ENCODE measurements around the gene CAMK2G.
A peak's percentile ranks its signal among the peaks of the same experiment; 100 is the strongest.
"Not testable (repeated sequence)": the region's sequence is repeated elsewhere in the genome, so short reads cannot be mapped to it uniquely, and the experiment has no call there.

The CAMK2G gene

DNA sequence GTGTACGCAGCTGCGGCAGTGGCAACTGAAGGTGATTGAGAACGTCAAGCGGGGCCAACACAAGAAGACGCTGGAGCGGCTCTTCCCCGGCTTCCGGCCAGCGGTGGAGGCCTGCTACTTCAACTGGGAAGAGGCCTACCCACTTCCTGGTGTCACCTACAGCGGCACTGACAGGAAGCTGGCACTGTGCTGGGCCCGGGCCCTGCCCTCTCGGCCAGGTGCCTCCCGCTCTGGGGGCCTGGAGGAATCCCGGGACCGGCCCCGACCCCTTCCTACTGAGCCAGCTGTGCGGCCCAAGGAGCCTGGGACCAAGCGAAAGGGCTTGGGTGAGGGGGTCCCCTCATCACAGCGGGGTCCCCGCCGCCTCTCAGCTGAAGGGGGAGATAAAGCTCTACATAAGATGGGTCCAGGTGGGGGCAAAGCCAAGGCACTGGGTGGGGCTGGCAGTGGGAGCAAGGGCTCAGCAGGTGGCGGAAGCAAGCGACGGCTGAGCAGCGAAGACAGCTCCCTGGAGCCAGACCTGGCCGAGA, 82.4 kb downstream of the CAMK2G start:
- DNase-seq (ENCODE audit: low read depth): no peak

DNA sequence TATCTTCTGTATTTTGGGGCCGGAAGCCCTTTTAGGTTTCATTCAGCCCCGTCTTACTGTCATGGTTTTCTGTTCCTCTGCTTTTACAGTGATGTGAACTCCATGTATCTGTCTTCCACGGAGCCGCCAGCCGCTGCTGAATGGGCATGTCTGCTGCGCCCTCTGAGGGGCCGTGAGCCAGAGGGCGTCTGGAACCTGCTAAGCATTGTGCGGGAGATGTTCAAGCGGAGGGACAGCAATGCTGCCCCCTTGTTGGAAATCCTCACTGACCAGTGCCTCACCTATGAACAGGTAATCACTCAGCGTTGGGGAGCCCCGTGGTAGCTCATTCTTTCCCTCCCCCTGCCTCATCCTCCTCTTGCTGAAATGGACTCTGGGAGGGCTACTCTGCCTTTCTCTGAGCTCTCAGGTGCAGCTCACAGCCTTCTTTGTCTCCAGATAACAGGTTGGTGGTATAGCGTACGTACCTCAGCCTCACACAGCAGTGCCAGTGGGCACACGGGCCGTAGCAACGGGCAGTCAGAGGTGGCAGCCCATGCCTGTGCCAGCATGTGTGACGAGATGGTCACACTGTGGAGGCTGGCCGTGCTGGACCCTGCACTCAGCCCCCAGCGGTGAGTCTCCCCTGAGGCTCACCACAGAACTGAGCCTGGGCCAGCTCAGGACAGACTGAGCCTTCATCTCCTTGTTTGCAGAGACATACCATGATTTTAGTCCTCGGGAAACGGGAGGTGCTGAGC, 83.3 kb downstream of the CAMK2G start:
- no peak for DNase-seq (ENCODE audit: low read depth)

- DNase-seq (ENCODE audit: low read depth): no peak
These were observed 84.7 kb downstream of the CAMK2G start for GRCh38 chr10:73789659-73790055.

GRCh38 chr10:73788864-73789658, 85.3 kb downstream of the CAMK2G start:
- no peak for DNase-seq (ENCODE audit: low read depth)

GRCh38 chr10:73787031-73787800, 87.1 kb downstream of the CAMK2G start:
- DNase-seq (ENCODE audit: low read depth): not testable (repeated sequence)

GRCh38 chr10:73786512-73786885, 87.9 kb downstream of the CAMK2G start:
- no peak for DNase-seq (ENCODE audit: low read depth)

- DNase-seq (ENCODE audit: low read depth): no peak
These were observed 88.4 kb downstream of the CAMK2G start for GRCh38 chr10:73785721-73786511.

DNA sequence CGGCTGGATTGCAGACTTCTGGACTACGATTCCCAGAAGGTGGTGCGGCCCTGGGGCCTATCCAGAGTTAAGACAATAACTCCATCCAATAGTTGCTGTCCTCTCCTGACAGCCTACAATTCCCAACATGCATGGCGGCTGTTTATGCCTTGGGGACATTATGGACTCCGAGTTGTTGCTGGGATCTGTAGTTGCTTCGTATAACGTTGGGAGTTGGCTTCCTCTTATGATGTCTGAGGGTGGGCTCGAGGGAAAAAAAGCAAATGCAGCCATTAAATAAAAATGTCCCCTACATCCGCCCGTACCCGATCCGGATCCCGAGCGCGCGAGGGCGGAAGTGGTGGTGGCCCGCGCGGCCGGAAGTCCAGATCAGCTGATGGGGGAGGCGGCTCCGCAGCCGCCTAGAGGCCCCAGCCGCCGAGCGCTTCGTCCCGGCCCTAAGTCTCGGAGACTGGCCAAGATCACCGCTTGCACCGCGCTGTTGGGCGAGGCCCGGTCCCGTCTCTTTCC, 89.1 kb downstream of the CAMK2G start, which contains the start of gene ZSWIM8:
Gene ZSWIM8 (plus strand): TSS at position 396 of the 510 bp plus-strand sequence. CDS start 273 bp downstream, outside the sequence.
- DNase-seq (ENCODE audit: low read depth): peak; percentile 71

- no peak for DNase-seq (ENCODE audit: low read depth)
These were observed 91.6 kb downstream of the CAMK2G start for GRCh38 chr10:73782749-73783085.

- DNase-seq (ENCODE audit: low read depth): peak; percentile 88
These were observed 92.2 kb downstream of the CAMK2G start, which contains the start of gene CHCHD1 for GRCh38 chr10:73781879-73782748. TSS of gene CHCHD1 (plus strand) at chr10:73782048. CDS start at chr10:73782076, 28 bp downstream.

- no peak for DNase-seq (ENCODE audit: low read depth)
These were observed 92.8 kb downstream of the CAMK2G start for GRCh38 chr10:73781548-73781878.

DNA sequence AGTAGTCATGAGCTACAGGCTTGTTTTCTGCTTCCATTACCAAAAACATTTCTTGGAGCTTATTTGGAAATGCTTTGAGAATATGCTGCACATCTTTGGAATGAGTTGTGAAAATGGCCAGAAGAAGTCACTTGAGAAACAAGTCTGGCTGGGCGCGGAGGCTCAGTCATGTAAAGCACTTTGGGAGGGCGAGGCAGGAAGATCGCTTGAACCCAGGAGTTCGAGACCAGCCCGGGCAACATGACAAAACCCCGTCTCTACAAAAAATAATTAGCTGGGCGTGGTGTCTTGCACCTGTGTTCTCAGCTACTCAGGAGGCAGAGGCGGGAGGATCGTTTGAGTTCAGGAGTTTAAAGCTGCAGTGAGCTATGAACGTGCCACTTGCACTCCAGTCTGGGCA, 93.4 kb downstream of the CAMK2G start:
- no peak for DNase-seq (ENCODE audit: low read depth)

DNA sequence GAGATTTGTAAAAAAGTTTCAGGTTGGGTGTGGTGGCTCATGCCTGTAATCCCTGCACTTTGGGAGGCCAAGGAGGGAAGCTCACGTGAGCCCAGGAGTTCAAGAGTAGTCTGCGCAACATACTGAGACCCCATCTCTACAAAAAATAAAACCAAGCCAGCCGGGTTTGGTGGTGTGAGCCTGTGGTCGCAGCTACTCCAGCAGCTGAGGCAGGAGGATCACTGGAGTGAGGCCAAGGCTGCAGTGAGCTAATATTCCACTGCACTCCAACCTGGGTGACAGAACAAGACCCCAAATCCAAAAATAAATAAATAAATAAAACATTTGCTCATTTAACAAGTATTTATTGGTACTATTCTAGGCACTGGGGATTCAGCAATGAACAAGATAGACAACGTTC, 94.1 kb downstream of the CAMK2G start:
- DNase-seq (ENCODE audit: low read depth): no peak

- no peak for DNase-seq (ENCODE audit: low read depth)
These were observed 94.7 kb downstream of the CAMK2G start for GRCh38 chr10:73779539-73780197.

- no peak for DNase-seq (ENCODE audit: low read depth)
These were observed 95.3 kb downstream of the CAMK2G start for GRCh38 chr10:73779018-73779417.

GRCh38 chr10:73774637-73775036, 99.7 kb downstream of the CAMK2G start:
- no peak for DNase-seq (ENCODE audit: low read depth)

DNA sequence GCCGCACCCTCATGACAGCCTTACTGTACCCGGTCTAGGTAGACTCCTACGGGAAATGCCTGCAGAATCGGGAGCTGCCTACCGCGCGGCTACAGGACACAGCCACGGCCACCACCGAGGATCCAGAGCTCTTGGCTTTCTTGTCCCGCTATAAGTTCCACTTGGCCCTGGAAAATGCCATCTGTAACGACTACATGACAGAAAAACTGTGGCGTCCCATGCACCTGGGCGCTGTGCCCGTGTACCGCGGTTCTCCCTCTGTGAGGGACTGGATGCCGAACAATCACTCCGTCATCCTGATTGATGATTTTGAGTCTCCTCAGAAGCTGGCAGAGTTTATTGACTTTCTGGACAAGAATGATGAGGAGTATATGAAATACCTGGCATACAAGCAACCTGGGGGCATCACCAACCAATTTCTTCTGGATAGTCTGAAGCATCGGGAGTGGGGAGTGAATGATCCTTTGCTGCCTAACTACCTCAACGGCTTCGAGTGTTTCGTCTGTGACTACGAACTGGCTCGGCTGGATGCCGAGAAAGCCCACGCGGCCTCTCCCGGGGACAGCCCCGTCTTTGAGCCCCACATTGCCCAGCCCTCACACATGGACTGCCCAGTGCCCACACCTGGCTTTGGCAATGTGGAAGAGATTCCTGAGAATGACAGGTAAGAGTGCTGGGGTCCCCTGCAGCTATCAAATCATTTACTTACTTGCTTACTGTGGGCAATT, 101.0 kb downstream of the CAMK2G start:
- DNase-seq (ENCODE audit: low read depth): no peak

- DNase-seq (ENCODE audit: low read depth): peak; percentile 50
These were observed 101.8 kb downstream of the CAMK2G start for GRCh38 chr10:73772281-73773151.

All from stimulated activated CD8-positive, alpha-beta memory T cell treated with anti-CD3 and anti-CD28 coated beads, Interleukin-7, amount 100 ng/mL, for 24 hours (primary cell).